GM18505 (cell line): ENCODE data around the gene PRXL2C.
"Not testable (repeated sequence)": the region's sequence is repeated elsewhere in the genome, so short reads cannot be mapped to it uniquely, and the experiment has no call there.

Source experiments
- ATAC-seq: cut with Tn5 transposase; IDR thresholded peaks from one replicate; pipeline ENCODE4 v1.9.1; 2021; ENCODE audit not compliant: unreplicated experiment
- POLR2A ChIP-seq: IDR thresholded peaks from 4 replicates; pipeline ENCODE4 v1.6.1; 2011; ENCODE audit warnings: borderline replicate concordance; ENCODE audit not compliant: insufficient read depth, insufficient read length; ENCODE audit errors: extremely low read depth

PRXL2C gene

DNA sequence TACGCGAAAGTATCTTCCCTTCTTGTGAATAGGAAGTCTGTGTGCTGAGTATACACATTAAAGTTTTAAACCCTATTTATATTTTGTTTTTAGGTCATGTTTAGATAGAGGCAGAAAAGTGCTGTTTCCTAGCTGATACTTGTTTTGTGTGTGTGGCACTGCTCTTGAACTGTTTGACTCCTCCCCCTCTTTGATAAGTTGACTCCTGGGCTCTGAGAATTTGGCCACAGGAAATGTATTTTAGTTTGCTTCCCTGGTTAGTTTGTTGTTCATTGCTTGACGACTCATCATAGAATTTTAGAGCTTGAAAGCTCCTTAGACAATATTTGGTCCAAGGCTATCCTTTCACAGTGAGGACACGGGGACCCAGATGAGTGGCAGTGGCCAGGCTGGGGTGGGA, 33.5 kb downstream of the PRXL2C start:
- no peak for TF ChIP-seq POLR2A
- no peak for ATAC-seq

DNA sequence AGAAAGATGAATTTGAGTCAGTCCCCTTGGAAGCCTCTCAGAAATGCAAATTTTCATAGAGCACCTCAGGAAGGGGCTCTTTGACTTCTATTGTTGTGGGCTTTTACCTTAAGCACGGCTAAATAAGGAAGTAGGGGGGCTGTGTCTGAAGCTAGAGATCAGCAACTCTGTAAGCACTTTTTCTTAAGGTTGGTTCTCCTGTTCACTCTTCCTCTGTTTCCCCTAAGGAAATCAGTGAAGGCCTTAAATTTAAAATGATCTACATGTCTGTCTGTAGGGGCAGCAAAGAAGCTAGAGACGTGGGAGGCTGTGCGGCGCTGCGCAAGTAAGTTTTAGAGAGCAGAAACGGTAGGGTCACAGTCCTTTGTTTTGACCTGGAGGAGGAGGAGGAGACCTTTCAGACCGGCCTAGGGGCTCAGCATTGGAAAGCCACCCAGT, 34.3 kb downstream of the PRXL2C start:
- no peak for ATAC-seq
- TF ChIP-seq POLR2A = no peak

DNA sequence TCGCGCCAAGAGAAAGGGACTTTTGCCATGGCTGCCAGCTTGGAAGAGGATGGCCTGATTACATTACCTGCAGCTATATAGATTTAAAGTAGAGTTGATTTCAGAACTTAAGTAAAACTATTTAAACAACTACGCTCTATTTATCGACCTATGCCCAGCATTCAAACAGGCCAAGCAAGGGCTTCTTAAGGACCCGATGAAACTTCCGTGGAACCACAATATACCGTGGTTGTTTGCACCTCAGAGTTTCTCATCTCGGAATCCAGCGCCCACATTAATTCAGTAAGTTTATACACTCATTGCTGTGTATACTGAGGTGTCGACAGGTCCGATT, 35.0 kb downstream of the PRXL2C start:
- no peak for ATAC-seq
- TF ChIP-seq POLR2A = no peak

DNA sequence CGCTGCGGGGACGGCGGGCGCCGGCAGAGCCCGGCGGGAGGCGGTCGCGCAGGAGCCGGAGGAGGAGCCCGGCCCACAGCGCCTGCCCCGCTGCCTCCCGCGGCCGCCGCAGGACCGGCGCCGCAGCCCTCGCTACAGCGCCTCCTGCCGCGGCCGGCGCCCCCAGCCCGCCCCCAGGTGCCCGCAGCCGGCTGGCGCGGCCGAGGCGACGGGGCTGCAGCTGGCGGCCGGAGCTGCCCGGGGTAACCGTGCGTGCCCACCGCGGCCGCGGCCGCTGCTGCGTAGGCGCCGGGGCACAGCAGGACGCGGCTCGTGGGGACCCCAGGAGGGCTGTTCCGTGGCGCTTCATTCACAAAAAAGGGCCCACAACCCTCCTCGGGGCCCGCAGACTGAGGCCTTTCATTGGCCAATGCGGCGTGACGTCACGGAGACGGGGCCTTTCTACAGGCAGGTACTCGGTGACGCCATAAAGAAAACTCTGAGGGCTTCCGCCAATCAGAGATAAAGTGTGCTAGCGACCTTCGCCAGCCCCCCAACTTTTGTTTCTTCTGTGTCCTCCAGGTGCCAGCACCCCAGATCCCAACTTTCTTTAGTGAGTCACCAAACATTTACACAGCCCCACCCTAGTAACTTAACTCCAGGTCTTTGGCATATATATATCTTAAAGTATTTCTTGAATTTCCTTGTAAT, 35.5 kb downstream of the PRXL2C start, which contains the start of gene CDC14B:
Gene CDC14B, minus strand, starts transcription at position 353 of the 690 bp plus-strand sequence. CDS start 465 bp downstream, outside the sequence.
- TF ChIP-seq POLR2A = no peak
- no peak for ATAC-seq

DNA sequence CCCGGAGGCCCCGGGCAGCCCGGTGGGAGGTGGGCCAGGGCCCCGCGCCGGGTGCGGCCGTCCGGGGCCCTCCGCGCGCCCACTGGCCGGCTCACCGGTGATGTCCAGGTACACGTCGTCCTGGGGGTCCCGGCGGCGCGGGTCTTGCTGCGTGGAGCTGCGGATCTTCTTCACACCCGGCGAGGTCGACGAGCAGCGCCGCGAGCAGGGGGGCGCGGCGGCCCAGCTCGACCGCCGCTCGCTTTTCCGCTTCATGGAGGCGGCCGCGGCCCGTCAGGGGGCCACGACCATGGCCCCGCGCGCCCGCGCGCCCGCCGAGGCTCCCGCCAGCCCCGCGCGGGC, 36.0 kb downstream of the PRXL2C start:
- TF ChIP-seq POLR2A = no peak

DNA sequence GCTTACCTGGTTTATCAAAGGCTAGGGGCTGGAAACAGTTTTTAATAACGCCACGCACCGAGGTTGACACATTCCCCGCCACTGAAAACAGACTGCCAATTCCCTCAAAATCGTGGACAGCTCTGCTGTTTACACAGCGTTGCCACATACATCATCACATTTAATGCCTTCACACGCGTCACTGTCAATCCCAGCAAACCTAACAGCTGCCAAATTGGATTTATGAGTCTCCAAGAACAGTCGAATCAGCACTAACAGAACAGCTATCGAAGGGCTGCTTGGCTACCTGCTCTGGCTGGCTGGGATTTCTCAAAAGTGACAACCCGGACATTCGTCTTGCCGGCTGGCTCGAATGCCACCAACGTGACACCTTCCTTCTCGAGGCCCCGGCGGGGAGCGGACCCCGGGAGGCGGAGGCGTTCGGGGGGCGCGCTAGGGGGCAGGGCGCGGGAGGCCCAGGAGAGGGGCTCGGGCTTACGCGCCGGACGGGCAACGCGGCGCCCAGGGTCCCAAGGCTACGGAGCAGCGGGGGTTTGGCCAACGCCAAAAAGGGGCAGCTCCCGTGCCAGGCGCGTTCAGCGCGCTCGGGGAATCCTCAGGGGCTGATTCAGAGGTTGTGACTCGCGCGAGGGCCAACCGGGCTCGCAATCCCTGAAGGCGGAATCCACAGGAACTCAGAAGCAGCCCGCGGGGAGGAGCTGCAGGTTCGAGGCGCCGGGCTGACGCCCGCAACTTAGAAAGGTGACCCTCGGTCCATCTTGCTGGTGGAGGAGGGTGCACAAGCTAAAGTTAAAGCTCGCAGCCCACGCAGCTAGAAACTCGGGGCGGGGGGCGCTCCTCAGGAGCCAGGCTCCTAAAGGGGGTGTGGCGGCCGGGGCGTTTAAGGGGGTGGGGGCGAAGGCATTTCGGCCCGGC, 36.7 kb downstream of the PRXL2C start:
- TF ChIP-seq POLR2A = no peak

More for the DNA sequence above, 36.0 kb downstream of the PRXL2C start:
- ATAC-seq = no peak

DNA sequence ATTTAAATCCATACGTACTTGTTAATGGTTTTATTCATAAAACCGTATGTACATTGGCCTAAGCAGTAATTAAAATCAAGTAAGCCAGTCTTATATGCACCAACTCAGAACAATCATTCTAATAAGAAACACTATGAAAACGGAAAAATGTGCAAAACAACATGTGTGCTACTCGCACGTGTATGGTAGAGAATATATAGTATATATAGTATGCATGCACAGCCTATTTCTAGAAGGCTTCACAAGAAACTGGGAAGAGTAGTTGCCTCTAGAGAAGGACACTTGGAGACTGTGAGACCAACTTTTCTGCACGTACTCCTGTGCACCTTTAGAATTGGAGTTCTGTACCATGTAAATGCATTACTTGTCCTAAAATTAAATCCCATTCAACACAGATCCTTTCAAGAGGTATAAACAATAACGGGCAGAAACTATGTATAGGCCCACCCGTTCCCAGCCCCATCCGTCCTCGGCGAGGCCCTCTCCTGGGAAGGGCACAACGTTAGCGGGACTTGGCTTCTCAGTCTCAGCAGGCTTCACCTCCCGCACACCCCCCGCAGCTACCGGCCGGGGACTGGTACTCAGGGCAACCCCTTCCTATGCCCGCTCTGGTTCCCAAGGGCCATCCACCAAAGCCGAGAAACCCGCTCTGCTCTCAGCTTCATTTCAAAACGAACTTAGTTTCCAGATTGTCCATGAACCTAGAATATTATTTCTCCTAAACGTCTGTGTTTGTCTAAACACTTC, 37.5 kb downstream of the PRXL2C start:
- TF ChIP-seq POLR2A = no peak
- no peak for ATAC-seq

More for the DNA sequence above, 36.7 kb downstream of the PRXL2C start:
- ATAC-seq = no peak

DNA sequence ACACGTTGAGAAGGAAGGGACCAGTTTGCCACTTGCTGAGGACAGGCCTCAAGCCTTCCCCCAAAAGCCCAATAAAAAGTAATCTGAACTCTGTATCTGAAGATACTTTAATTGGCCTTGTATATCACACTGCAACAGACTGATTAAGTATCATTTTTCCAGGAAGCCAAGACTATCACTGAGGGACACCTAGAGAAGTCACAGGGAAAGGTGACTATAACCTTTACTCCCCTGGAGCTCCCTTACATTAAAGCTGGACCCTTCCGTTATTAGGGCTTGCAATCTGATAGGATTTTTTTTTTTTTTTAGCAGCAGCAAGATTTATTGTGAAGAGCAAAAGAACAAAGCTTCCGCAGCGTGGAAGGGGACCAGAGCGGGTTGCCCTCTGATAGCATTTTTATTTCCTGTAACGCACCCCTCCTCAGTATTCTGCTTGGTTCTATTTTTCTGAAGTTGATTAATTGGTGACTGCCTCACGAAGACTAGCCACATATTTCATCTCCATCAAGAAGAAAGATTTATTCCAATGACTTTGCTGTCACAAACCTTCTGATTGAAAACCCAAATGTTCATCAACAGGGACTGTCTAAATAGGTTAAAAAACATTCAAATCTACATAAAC, 38.2 kb downstream of the PRXL2C start:
- no peak for ATAC-seq
- TF ChIP-seq POLR2A = no peak

DNA sequence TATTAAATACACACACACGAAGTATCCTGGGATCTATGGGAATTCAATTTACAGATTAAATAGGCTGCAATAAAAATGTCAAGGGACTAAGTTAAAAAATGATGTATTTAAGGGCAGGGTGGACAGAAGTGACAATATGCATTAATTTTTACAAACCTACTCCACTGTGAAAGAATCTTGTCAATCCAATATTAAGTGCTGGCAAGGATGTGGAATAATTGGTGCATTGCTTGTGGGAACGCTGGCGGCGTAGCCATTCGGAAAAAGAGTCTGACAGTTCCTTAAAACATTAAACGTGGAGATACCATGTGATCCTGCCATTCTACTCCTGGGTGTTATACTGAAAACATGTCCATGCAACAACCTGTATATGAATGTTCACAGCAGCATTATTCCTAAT, 39.7 kb downstream of the PRXL2C start:
- ATAC-seq = no peak
- TF ChIP-seq POLR2A = no peak

DNA sequence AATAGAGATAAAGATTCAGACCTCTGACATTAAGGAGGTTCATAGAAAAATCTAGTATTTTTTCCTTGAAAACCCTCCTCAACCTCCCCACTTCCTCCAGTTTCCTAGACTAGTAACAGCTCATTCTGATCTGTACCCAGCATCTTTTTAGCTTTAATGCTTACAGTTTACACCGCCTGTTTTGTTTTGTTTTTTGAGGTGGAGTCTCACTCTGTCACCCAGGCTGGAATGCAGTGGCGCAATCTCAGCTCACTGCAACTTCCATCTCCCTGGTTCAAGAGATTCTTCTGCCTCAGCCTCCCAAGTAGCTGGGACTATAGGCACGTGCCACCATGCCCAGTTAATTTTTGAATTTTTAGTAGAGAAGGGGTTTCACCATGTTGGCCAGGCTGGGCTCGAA, 40.5 kb downstream of the PRXL2C start:
- ATAC-seq = not testable (repeated sequence)

DNA sequence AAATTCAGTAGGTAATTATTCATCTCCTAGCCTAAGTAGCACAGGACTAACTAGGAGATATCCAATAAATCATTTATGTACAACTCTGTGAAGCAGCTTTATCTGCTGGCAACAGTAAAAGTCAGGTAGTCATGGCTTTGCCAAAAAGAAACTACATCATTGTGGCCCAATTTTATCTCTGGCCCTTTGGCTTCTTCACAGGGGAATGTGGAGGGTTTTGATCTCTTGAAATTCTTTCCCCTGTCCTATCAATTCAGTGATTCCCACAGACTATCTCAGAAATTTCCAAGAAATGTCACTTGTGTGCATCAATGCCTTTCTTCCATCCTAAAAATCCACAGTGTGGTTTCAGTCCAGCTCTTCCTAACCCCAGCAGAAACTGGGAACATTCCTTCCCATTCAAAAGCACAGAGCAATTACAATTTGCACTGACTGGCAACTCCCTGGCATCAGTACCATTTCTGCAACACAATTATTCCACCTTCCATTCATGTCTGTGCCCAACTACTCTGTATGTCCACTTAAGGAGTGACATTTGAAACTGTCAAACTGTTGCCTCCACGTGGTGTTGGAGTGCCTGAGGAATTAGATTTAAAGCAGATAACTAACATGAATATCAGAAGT, 42.0 kb downstream of the PRXL2C start:
- no peak for TF ChIP-seq POLR2A
- ATAC-seq = no peak

DNA sequence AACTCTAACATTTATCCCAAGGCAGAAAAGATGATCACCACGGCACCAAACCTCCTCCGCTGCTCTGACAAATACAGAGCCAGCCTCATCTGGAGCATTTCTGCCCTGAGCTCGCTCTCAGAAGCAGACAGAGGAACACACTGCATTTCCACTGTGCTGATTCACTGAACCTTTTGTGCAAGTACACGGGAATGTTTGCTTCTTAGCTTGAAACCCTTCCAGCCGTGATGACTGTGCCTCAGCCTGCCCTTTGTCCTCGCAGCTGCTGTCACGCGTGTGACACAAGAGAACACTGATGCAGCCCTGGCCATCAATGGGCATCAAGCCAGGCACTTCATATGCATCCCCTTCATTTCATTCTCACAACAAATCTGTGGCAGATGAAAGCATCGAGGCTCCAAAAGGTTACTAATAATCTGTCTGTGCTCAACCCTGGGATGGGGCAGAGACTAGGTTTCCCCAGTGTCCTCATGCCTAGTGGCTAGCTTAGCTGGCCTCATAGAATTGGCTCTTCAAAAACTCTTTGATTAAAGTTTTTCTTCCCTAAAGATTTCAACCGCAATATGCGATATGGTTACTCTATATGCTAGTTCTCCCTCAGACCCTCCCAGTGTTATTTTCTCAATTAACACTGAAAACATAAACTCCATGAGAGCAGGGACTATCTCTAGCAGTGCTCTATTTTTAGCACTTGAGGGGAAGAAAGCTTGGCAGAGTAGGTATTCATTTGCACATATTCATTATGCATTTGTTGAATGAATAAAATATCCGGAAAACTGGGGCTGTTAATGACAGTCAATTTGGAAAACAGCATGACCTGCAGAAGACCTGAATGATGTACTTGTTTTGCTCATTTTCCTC, 42.8 kb downstream of the PRXL2C start:
- ATAC-seq = no peak
- no peak for TF ChIP-seq POLR2A

DNA sequence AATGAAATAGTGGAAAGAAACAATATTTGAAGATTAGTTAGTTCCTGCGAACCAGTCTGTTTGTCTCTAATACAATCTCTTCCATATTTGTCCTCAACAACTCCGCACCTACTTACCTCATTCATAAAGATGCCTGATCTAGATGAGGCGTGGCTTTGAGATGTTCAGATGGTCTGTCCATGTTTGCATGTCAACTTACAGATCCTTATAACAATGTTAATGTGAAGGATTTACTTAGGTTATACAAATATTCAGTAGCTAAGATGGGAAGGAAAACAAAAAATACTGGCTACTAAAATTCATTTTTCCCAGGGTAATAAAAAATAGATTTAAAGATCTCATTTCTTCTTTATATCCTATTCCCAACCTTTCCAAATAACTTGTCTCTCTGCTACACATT, 43.8 kb downstream of the PRXL2C start:
- TF ChIP-seq POLR2A = no peak
- ATAC-seq = no peak

DNA sequence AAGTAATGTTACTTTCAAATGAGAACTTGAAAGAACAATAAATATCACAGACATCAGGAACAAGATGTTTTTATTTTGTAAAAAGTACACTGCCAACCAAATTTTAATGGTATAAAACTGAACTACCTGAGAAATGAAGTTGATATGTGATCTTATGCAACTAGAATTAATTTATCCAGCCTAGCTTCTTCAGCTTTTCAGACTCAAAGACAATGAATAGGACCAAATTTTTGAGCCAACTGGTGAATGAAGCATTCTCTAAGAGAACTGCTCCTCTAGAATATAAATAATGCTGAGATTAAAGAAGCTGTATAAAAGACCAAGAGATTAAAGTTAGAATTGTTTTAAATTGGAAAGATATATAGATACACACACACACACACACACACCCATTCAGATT, 45.4 kb downstream of the PRXL2C start:
- no peak for ATAC-seq
- TF ChIP-seq POLR2A = no peak
